Epithelial cell of proximal tubule (primary cell): Measurements from ENCODE around the gene SOX10. TPM values are rescaled to one million over a fixed set of nuclear protein-coding genes. Genes with fewer than 3 reads are reported as not detected.
"Not testable (repeated sequence)": the region's sequence is repeated elsewhere in the genome, so short reads cannot be mapped to it uniquely, and the experiment has no call there.

Experiments
- DNase-seq: peaks from one replicate; pipeline ENCODE4 v3.0.0-alpha.2; 2011; ENCODE audit warnings: low read depth
- H3K4me3 ChIP-seq: 2 replicates; pipeline ENCODE4 v1.5.1; 2011; ENCODE audit warnings: low read depth, mild to moderate bottlenecking, low read length
- total RNA-seq: library from RNA; depleted of rRNA; stranded (reverse); fragments of >200 nt; gene quantifications from 2 replicates; pipeline ENCODE4 v1.2.3, GENCODE V29; 2015
- TF ChIP-seq, protein P1 (sequence below): conservative IDR thresholded peaks from 2 replicates; pipeline ENCODE4 v1.5.1; 2012; ENCODE audit warnings: low read depth, mild to moderate bottlenecking, low read length

Gene SOX10
- total RNA-seq, 1 donor from 2014 or later = not detected

DNA sequence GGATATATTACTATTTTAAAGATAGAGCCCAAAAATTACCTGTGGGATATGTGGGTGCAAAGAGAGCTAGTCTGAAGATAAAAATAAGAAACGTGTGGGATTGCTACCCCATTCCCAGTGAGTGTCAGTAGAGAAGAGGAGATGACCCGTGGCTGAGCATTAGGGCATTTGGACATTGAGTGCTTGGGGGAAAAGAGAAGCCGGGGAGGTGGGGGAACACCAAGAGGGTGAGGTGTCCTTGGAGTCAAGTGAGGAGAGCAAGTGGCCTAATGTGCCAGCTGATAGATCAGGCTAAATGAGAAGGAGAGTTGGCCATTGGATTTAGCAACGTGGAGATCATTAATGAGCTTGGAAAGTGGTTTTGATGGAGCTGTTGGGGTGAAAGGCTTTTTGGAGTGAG is 29.7 kb downstream of the SOX10 start:
- TF ChIP-seq, protein P1, sequence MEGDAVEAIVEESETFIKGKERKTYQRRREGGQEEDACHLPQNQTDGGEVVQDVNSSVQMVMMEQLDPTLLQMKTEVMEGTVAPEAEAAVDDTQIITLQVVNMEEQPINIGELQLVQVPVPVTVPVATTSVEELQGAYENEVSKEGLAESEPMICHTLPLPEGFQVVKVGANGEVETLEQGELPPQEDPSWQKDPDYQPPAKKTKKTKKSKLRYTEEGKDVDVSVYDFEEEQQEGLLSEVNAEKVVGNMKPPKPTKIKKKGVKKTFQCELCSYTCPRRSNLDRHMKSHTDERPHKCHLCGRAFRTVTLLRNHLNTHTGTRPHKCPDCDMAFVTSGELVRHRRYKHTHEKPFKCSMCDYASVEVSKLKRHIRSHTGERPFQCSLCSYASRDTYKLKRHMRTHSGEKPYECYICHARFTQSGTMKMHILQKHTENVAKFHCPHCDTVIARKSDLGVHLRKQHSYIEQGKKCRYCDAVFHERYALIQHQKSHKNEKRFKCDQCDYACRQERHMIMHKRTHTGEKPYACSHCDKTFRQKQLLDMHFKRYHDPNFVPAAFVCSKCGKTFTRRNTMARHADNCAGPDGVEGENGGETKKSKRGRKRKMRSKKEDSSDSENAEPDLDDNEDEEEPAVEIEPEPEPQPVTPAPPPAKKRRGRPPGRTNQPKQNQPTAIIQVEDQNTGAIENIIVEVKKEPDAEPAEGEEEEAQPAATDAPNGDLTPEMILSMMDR = no peak
- H3K4me3 ChIP-seq = peak overlapping the region; percentile 77
- DNase-seq = no peak

DNA sequence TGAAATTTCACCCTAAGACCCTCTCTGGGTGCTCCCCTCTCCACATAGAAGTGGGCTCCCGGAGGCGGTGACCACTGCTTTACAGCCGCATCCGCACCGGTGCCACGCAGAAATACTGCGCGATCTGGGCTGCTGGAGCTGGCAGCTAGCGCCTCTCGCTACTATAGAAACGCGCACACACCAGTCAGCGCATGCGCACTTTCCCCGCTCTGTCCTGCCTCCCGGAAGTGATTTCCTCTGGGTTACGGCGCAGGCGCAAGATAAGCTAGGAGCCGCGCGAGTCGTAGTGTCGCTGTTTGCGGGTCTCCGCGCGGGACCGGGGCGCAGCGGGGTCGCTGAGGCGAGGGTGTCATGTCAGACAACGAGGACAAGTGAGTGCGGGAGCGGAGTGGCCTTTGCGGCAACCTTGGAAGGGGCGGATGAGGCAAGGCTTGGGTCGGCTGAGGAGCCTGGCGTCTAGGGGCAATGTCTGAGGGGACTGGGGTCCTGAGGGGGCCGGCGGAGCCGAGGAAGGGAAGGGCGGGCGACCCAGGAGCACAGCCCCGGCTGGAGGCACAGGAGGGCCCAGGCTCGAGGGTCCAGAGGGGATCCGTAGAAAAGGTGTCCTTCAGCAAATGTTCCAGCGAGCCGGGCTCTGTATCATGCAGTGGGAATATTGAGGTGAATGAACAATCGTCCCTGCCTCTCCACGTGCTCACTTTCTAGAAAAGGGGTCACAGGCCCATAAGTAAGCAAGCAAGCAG is 30.7 kb downstream of the SOX10 start, which contains the start of the genes C22orf23 and POLR2F:
TSS of gene C22orf23 (minus strand) at position 165 of the 743 bp plus-strand sequence. CDS start 452 bp downstream, outside the sequence.
TSS of gene POLR2F (plus strand) at position 263 of the 743 bp plus-strand sequence. CDS start at position 352, 89 bp downstream.
- DNase-seq = peak; percentile 39
- peak within 1 kb of the TSS; percentile 77 for H3K4me3 ChIP-seq
- TF ChIP-seq, protein P1 = no peak

DNA sequence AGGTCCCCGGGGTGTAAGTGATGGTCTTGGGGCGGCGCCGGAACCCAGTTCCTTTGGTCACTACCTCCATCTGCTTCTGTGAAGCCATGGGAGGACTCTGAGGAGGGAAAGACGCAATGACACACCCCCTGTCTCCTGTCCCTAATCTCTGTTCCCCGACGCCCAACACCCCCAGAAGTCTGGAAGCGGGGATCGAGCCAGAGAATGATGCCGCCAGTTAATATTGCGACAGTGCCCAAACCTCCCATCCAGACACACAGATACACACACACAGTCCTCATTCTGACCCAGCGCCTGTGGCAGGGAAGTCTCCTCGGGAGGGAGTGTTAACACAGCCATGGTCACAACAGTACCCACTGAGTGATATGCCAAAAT is 31.3 kb downstream of the SOX10 start:
- DNase-seq = no peak
- H3K4me3 ChIP-seq = peak overlapping the region; percentile 77
- TF ChIP-seq, protein P1 = no peak

DNA sequence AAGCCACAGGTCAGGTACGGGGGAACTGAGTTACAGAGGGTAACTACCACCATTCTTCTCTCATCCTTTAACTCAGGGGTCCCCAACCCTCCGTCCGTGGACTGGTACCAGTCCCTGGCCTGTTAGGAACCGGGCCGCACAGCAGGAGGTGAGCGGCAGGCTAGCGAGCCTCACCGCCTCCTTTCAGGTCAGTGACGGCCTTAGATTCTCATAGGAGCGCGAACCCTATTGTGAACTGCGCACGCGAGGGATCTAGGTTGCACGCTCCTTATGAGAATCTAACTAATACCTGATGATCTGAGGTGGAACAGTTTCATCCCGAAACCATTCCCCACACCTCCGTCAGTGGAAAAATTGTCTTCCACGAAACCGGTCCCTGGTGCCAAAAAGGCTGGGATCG is 31.7 kb downstream of the SOX10 start:
- peak overlapping the region; percentile 77 for H3K4me3 ChIP-seq
- not testable (repeated sequence) for DNase-seq

DNA sequence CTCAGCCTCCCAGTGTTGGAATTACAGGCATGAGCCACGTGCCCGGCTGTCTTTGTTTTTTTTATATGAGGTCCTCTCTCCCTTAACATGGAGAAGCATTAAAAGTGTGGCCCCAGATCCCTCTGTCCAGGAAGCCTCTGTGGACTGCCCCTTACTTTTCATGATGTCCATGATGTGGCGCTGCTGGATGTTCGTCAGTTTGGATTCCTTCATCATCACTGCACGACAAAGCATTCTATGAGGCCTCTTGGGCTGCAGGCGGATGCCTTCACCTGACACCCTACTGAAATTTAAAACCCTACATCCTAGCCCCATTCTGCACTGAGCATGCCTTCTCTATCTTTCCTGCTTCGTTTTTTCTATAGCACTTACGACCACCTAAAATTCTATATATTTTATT is 33.0 kb downstream of the SOX10 start:
- H3K4me3 ChIP-seq = no peak overlapping the region
- DNase-seq = no peak
- TF ChIP-seq, protein P1 = no peak

DNA sequence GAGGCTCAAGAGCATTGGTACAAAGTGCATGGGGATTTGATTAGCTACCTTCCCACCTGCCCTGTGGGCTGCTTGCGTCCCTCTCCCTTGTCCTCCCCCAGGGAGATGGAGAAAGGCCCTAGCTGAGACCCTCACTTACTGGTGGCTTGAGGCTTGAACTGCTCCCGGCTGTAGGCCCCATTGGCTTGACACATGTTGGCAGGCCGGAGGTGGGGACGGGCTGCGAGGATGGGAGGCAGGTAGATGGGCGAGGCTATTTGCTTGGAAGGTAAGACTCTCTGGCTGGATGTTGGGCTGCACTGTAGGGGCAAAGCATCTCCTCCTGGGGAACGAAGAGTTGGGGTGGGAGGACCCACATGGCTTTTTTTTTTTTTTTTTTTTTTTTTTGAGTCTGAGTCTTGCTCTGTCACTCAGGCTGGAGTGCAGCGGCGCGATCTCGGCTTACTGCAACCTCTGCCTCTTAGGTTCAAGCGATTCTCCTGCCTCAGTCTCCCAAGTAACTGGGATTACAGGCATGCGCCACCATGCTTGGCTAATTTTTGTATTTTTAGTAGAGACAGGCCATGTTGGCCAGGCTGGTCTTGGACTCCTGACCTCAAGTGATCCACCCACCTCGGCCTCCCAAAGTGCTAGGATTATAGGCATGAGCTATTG is 37.1 kb downstream of the SOX10 start:
- DNase-seq, H3K4me3 ChIP-seq: not testable (repeated sequence)

DNA sequence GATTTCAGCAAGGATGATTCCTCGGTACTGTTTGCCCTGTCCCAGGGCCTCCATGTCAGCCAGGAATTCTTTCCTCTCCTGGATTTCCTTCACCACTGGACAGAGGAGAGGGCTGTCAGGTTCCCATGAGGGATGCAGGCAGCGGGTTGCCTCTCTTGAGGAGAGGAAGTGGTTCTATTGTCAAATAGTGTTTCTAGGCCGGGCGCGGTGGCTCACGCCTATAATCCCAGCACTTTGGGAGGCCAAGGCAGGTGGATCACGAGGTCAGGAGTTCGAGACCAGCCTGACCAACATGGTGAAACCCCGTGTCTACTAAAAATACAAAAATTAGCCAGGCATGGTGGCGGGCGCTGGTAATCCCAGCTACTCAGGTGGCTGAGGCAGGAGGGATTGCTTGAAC is 39.9 kb downstream of the SOX10 start:
- H3K4me3 ChIP-seq, DNase-seq: not testable (repeated sequence)

DNA sequence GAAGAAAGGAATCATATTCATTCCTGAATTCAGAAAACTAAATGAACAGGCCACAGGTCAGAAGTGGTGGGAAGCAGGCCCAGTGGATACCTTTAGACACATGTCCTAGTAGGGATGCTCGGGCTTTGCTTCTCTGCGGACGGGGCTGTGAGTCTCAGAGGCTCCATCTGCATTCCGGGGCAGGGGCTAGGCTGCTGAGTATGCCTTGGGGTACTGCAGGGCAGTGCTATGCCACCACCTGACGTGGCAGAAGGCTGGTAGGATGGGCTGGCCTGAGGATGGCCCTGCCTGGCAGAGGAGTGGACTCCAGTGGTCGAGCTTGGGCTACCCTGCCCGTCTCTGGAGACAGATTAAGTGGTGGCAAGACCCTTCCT is 40.5 kb downstream of the SOX10 start:
- H3K4me3 ChIP-seq = no peak overlapping the region
- DNase-seq = no peak
- TF ChIP-seq, protein P1 = no peak
